Hippocampal formation (tissue), 2 donors: Measurements from ENCODE around the gene PLIN1.

Experiments used
- DNase-seq, 2 donors: peaks; one replicate each; lab custom pipeline; 2025; lab: John Stamatoyannopoulos, UW

PLIN1 gene

DNA sequence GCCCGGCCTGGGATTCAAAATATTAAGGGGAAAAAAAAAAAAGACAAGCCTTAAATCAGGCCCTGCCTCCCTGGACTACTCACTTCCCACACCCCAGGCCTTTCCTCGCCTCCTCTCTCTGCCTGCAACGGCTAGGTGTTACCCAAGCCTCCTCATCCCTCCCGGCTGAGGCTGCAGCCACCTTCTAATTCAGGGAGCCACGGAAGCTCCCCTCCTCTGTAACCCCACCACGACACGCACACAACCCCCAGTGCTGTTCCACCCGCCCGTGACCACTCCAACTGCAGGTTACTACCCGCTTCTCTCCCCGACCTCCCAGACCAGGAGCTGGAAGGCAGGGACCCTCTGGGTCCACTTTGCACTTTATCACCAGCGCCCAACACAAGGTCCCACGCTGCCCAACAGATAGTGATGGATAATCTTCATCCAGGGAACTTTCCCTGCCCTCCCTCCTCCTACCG lies 24.8 kb downstream of the PLIN1 start:
- no peak for DNase-seq

DNA sequence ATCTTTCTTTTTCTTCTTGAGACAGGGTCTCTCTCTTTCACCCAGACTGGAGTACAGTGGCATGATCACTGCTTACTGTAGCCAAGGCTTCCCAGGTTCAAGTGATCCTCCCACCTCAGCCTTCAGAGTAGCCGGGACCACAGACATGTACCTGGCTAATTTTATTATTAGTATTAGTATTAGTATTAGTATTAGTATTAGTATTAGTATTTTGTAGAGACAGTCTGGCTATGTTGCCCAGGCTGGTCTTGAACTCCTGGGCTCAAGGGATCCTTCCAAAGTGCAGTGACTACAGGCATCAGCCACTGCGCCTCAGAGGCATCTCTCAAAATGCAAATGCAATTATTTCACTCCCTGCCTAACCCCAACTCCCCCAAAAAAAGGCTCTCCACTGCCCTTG lies 25.6 kb downstream of the PLIN1 start:
- DNase-seq = no peak

DNA sequence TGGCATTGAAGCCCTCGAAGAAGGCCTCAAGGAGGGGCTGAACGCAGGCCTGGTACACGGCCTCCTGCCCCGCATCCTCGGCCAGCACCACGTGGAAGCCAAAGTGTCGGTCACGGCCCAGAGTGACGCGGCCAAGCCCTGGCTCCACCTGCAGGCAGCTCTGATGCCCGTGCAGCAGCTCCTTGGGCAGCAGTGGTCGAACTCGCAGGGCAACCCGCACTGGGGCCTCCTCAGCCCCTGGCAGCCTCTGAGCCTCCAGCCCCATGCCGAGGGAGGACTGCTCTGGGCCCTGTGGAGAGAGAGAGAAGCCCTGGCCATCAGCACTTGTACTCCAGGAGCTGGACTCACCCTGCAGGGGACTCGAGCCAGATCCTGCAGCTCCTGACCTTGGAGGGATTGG lies 26.5 kb downstream of the PLIN1 start:
- no peak for DNase-seq

DNA sequence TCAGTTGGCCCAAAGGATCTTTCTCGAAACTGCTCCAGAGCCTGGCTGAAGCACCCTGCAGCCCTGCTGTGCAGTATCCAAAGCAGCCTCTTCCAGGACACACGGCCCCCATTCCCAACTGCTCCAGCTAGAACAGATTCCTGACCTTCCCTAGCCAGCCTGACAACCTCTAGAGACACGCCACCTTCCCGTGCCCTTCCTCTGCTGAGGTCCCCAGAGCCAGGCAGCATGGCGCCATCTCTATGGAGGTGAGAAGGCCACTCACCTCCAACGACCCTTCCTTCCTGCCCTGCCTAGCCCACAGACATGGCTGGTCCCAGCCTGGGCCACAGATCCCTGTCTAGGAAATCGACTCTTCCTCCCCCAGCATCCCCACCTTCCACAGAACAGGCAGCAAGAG lies 27.0 kb downstream of the PLIN1 start:
- DNase-seq = no peak

DNA sequence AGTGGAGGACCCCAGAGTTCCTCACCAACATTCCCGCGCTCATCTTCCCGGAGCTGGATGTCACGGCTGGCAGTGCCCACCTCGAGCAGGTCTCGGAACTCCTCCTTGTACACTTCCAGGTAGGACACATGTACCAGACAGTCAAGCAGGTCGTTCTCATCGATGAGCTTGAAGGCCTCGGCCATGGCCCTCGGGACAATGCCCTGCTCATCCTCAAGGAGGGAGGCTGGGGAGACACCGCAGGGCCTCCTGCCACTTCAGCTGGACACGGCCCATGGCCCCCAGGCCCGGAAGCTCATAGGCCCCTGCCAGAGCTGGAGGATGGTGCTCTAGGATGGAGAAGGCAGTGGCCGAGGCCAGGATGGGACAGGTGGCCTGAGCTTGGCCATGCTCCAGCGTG lies 29.5 kb downstream of the PLIN1 start:
- no peak for DNase-seq

DNA sequence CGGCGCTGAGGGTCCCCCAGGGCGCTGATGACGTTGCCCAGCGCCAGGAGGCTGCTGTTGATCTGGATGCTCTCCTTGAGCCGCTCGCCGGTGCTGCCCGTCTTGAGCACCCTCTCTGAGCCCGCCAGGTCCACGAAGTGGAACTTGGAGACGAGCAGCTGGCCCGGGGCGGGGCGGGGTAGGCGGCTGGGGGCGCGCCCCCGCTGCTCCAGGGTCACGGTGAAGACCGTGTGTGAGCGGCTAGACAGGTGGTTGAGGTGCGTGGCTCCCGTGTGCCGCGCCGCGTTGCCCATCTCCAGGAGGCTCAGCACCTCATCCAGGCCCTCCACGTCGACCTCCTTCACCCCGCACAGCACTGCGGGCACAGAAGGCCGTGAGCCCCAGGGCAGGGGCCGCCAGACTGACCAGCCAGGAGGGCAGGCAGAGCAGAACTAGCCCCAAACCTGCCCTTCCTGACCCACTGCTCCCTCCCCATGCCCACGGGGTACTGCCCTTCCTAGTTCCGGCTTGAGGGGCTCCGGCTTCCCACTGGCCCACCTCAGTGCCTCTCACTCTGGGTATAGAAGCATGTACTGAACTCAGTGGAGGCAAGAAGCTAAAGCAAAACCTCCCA lies 30.0 kb downstream of the PLIN1 start:
- no peak for DNase-seq

DNA sequence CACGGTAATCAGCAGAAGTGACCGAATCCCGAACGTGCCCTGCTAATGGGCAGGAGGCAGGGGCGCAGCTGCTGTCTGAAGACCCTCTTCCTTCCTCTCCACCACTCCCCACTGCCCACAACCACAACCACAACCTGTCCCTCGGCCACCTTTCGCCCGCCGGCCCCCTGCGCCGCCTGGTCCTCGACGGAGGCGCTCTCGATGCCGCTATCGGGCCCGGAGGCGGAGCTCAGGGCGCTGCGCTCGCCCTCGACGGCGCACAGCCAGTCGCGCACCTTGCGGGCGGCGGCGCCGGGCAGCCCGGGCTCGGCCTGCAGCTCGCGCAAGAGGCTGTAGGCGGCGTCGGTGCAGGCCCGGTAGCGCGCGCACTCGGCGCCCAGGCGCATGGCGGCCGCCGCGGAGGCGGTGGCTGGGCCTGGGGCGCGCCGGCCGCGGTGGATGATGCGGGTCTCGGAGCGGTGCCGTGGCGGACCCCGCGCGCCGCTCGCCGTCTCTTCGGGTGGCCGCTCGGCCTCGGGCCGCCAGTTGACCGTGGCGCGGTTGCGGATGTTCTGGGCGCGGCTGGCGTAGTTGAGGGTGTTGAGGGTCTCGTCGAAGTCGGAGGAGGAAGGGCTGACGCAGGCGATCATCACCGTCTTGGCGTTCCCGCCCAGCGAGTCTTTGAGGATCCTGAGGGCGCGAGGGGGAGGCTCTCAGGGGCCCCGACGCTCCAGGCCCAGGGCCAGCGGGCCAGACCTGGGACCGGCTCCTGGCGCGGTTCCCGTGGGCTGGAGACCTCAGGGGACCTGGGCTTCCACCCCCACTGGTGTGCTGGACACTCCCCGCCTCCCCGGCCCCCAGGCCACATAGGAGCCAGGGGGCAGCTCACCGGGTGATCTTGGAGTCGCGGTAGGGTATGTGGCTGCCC lies 30.8 kb downstream of the PLIN1 start:
- DNase-seq = no peak

DNA sequence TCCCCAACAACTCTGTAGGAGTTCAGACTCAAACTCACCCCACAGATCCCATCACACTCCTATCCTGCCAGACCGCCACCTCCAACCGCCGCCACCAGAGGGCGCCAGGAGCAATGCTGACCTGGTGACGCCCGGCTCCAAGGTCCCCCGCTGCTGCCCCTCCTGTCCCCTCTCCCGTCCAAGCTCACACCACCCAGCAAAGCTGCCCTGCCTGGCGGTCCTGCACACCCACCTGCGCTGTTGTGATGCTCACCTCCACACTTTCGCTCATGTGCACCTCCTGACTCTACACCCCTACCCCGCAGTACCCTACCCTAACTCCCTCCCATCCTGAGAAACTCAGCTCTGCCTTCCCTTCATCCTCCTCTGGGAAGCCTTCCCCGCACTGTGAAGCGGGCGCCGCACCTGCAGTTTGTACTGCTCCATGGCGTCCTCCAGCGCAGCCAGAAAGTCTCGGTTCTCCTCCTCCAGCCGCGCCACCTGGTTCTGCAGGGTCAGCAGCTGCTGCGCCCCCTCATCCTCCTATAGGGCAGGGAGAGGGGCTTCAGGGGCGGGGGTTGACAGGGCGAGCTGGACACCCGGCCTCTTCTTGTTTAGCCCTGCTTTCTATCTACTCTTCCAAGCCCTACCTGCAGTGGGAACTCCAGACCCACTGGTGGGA lies 31.8 kb downstream of the PLIN1 start:
- DNase-seq = peak in 1 of 2 donors; percentile 14

DNA sequence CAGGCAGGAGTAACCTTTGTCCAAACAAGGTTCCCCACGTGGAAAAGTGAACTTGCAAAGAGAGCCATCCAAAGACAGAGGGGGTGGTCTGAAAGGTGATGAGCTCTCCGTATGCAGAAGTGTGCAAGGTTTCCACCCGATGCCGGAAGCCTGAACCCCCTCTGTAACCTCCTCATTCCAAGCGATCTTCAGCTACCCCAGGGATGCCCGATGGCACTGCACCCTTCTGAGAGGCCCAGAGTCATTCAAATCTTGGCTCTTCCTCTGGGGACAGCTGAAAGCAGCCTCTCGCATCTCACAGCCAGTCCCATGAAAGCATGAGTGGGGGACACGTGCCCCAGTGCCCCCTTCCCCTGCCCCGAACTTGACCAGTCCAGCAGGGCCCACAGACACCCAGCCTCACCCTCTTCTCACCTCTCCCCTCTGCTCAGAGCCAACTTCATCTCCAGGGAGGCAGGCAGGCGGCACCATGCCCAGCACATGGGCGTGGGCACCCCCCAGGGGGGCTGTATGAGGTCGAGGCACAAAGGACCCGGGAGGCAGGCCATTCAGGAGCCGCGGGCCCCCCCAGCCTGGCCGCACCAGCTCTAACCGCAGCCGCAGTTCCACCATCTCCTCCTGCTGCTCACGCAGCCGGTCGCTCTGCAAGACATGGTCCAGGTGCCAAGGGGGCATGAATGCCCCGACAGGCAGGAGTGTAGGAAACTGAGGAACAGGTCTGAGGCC lies 32.6 kb downstream of the PLIN1 start:
- DNase-seq = no peak

DNA sequence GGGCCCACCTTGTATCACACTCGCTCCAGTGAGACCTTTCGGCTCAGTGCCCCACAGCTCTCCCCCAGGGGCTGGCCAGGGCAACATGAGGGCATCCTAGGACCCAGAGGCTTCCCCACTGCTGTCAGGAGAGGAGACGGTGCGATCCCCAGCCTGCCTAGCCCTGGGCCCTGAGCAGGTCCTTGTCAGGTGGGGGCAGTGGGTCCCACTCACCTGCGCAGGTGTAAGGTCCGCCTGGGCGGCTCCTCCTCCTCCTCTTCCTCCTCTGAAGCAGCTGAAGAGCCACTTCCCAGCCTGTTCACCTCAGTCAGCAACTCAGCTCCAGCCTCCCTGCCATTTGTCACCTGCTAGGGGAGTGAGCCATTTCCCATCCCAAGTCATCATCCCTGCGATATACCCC lies 33.5 kb downstream of the PLIN1 start:
- DNase-seq = no peak

DNA sequence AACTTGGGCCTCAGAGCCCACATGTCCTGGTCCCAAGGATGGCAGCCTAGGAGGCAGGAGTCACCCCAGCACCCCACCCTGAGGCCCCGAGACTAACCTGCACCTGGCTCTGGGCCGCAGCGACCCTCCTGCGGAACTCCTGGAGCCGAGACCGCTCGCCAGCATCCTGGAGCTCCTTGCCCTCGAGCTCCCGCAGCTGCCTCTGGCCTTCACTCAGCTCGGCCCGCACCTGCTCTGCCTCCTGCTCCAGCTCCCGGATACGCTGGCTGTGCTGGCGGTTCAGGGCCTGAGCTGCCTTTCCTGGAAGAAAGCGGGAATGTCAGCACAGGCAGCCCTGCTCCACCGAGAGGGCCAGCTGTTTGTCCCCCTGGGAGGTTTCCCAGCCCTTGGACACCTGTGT lies 37.1 kb downstream of the PLIN1 start:
- no peak for DNase-seq

DNA sequence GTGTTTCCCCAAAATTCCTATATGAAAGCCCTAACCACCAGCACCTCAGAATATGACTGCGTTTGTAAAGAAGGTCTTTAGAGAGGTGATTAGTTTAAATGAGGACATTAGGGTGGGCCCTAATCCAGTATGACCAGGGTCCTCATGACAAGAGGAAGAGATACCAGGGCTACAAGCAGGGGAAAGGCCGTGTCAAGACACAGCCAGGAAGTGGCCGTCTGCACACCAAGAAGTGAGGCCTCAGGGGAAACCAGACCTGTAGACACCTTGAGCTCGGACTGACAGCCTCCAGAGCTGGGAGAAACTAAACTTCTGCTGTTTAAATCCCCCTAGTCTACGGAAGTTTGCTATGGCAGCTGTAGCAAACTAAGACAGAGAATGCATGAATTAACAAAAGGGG lies 38.1 kb downstream of the PLIN1 start:
- DNase-seq = no peak

DNA sequence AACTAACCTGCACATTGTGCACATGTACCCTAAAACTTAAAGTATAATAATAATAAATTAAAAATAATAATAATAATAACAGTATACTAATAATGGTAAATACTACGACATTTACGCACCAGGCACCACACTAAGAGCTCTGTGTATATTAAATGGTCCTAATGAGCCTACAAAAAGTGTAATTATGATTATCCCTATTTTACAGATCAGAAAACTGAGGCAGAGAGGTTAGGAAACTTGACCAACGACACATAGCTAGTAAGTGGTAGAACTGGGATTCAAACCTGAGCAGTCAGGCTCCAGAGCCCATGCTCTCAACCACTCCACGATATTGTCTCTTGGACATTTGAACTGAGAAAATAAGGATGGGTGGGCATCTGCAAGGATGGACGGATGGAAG lies 38.9 kb downstream of the PLIN1 start:
- no peak for DNase-seq

DNA sequence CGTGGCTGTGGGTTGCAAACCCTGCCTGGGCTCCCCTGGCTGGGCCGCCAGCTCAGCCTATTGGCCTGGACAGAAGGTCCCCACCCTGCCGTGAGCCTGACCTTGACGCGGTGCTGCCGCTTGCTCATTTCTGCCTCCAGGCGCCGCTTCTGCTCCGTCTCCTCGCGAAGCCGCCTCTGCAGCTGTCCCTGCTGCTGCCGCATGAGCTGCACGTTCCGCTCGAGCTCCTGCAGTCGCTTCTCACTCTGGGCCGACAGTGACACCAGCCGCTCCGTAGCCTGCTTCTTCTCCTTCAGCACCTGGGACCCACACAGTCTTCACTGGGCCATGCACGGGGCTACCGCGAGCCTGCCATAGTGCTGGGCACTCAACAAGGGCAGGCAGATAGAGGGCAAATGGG lies 45.6 kb downstream of the PLIN1 start:
- DNase-seq = no peak

DNA sequence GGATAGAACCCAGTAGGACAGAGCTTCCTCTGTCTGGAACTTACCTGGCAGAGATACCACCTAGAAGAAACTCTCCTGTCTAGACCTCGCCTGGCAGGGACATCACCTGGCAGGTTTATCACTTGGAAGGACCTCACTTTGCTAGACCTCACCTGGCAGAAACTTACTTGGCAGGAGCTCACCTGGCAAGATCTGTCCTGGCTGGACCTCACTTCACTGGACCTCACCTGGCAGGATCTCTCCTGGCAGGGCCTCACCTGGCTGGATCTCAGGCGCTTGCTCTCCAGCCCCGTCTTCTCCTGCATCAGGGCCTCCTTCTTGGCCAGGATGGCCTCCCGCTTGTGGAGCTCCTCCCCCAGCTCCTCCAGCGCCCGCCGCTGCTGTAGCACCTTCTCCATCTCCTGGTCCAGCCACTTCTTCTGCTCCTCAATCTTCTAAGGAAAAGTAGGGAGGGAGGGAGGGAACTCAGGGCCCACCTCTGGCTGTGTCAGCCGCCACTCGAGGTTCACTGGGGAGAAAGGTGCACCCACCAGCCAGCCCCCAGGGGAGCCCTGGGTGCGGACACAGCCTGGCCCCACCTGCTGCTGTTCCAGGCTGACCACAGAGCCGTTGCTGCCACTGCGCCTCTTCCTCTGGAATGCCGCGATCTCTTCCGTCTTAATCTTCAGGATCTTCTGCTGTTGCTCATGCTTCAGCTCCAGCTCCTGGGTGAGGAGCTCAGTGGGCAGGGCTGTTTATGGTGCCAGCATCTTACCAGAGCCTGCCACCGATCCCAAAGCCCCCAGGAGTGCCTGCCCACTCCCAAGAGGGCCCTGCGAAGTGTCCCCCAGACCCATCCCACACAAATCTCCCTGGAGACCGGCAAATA lies 46.4 kb downstream of the PLIN1 start:
- DNase-seq = no peak

DNA sequence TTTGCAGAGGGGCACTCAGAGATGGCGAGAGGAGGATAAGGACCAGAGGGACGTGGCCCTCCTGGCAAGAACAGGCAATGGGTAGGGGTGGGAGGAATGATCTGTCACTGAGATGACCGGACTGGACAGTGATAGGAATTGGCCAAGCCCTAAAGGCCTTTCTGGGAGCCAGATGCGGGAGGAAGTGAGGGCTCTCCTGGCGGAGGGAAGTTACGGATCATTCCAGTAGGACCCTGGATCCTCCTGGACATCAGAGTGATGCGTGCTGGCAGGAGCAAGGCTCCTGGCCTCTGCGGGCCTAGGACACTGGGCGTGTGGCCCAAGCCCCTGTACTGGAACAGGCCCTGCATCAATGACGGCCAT lies 47.3 kb downstream of the PLIN1 start:
- DNase-seq = no peak

DNA sequence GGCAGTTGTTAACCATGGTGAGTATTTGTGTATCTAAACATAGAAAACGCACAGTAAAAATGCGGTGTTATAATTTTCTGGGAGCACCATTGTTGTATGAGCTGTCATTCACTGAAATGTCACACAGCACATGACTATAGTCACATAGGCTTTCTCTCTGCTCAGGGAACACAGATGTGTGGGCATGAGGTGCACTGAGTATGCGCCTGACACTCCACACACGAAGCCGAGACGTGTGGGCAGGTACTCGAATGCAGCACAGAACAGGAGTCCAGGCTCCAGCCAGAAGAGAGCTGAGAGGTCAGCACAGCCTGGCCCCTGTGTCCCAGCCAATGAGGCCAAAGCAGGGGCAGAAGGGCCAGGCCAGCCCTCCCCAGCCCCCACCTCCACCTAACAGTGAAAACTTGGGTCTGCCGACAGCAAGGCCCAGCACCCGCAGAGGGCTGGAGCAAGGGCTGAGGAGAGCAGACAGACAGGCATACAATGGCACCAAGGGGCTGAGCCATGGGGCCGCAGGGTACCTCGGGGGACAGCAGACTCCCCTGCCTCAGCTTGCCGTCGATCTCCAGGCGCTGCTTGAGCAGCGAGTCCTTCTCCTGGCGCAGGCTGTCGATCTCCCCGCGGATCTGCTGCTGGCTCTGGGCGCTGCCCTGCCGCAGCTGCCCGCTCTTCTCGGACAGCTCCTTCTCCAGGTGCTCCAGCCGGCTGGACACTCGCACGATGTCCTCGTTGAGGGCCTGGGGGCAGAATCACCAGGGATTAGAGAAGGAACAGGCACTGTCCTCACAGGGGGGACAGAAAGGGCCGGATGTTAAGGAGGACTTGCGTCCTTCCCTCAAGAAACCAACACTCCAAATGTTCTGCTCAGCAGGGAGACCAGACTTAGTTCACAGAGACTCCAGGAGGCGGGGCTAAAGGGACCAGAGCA lies 47.9 kb downstream of the PLIN1 start:
- DNase-seq = no peak

DNA sequence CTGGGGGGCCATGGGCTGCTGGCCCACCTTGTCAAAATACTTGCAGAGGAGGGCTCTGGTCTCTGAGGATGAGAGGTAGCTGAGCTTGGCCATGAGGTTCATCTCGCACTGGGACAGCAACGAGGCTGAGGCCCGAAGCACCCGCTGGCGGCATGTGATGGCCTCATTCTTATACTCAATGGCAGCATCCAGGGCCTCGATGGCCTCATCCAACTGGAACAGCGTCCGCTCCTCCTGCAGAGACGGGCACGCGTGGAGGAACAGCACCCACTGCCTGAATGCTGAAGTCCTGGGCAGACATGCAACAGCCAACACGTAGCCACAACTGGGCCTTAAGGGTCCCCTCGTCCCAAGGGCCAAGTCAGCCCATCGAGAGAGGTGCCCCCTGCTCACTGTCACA lies 48.9 kb downstream of the PLIN1 start:
- DNase-seq = no peak

DNA sequence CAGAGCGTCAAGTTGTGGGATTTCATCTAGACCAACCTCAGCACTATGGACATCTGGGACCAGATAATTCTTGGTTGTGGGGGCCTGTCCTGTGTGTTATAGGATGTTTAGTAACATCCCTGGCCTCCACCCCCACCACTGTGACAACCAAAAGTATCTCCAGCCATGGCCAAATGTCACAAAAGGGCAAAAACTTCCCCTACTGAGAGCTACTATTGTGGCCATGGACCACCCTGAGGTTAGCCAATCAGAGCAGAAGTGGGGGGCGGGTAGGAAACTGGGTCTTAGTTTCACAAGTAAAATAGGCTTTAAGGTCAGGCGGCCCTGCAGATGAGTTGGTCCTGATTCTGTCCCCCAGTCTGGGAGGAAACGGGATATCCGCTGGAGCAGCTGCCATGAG lies 49.3 kb downstream of the PLIN1 start:
- DNase-seq = no peak
